CD8-positive, alpha-beta memory T cell (primary cell): ENCODE results near the gene EIF2AK3. TPM values are rescaled to one million over a fixed set of nuclear protein-coding genes. Genes with fewer than 3 reads are reported as not detected.

ENCODE experiments used
- CTCF ChIA-PET: fragments of 350-600 bp; sonication (Branson Sonifier 250); formaldehyde crosslinking; loops from one replicate; lab custom pipeline; 2021; ENCODE audit warnings: antibody characterized with exemption; lab: Charles Lee
- POLR2A ChIA-PET: fragments of 350-600 bp; sonication (Branson Sonifier 250); formaldehyde crosslinking; loops from one replicate; lab custom pipeline; 2021; ENCODE audit warnings: antibody characterized with exemption; lab: Charles Lee
- DNase-seq, 5 donors: peaks; one replicate each; pipeline versions ENCODE4 v3.0.0 to v3.0.0-alpha.2; 2020 to 2022; ENCODE audit warnings: mixed read lengths in 1 of 5
- H3K27ac ChIP-seq: one replicate; pipeline ENCODE4 v1.7.0; 2013; ENCODE audit warnings: low read depth, mild to moderate bottlenecking, low read length, moderate library complexity
- H3K27me3 ChIP-seq: 2 replicates; pipeline ENCODE4 v1.7.0; 2013; ENCODE audit warnings: low read length, mild to moderate bottlenecking; ENCODE audit not compliant: insufficient read depth, poor library complexity, severe bottlenecking
- H3K36me3 ChIP-seq: 2 replicates; pipeline ENCODE4 v1.7.0; 2013; ENCODE audit warnings: mild to moderate bottlenecking, low read length, moderate library complexity; ENCODE audit not compliant: insufficient read depth
- H3K4me1 ChIP-seq: 2 replicates; pipeline ENCODE4 v1.7.0; 2013; ENCODE audit warnings: mild to moderate bottlenecking, low read length, moderate library complexity; ENCODE audit not compliant: insufficient read depth
- H3K4me3 ChIP-seq: 2 replicates; pipeline ENCODE4 v1.7.0; 2013; ENCODE audit warnings: mild to moderate bottlenecking, low read length
- H3K9me3 ChIP-seq: 2 replicates; pipeline ENCODE4 v1.7.0; 2013; ENCODE audit warnings: mild to moderate bottlenecking, low read length
- H3K27ac Mint-ChIP-seq, 8 donors: one replicate each; pipeline ENCODE4 v1.8.0; 2020 to 2021; ENCODE audit warnings: mixed read lengths in 8 of 8, mild to moderate bottlenecking in 6 of 8, inconsistent platforms in 3 of 8, moderate library complexity in 3 of 8
- H3K27me3 Mint-ChIP-seq, 2 donors: one replicate each; pipeline ENCODE4 v1.8.0; 2020 to 2021; ENCODE audit warnings: mixed read lengths in 2 of 2, mild to moderate bottlenecking in 1 of 2, moderate library complexity in 1 of 2
- H3K36me3 Mint-ChIP-seq, 3 donors: one replicate each; pipeline ENCODE4 v1.8.0; 2020 to 2021; ENCODE audit warnings: mixed read lengths in 3 of 3, inconsistent platforms in 1 of 3, mild to moderate bottlenecking in 1 of 3
- H3K4me1 Mint-ChIP-seq, 3 donors: one replicate each; pipeline ENCODE4 v1.8.0; 2020 to 2021; ENCODE audit warnings: mixed read lengths in 3 of 3, inconsistent platforms in 1 of 3, mild to moderate bottlenecking in 1 of 3
- H3K4me3 Mint-ChIP-seq, 7 donors: one replicate each; pipeline ENCODE4 v1.8.0; 2020 to 2021; ENCODE audit warnings: mixed read lengths in 7 of 7, mild to moderate bottlenecking in 6 of 7, moderate library complexity in 4 of 7, inconsistent platforms in 2 of 7
- H3K9me3 Mint-ChIP-seq, 5 donors: one replicate each; pipeline ENCODE4 v1.8.0; 2020 to 2022; ENCODE audit warnings: mixed read lengths in 5 of 5, mild to moderate bottlenecking in 3 of 5, moderate library complexity in 2 of 5, inconsistent platforms in 1 of 5
- polyA plus RNA-seq: library from polyadenylated mRNA; unstranded; fragments of 300-500 nt; fragmentation: Illumina TruSeq; gene quantifications from one replicate; pipeline ENCODE4 v1.2.3, GENCODE V29; 2021
- total RNA-seq, 2 experiments: library from RNA; stranded (reverse); gene quantifications; one replicate each; pipeline ENCODE4 v1.2.3, GENCODE V29; 2021

Gene EIF2AK3
- total and polyA plus RNA-seq, 3 experiments from 2014 or later = 10.2 to 15.0 (median 13.0) TPM

DNA sequence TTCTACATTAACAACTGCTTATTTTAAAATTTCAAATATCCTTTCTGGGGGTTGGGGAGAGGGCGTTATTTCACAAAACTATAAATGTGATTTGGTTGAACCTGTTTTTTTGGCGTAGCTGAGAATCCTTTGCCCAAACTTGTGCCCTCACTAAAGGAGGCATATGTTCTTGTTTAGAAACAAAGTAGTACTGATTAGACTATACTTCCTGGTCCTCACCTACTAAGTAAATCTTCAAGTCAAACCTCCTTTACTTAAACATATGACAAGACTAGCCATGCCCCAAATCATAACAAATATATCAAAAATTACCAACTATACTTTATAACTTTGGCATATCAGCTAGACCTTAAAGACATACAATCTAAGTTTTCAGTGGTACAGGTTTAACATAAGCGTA lies 5.8 kb downstream of the EIF2AK3 start:
- H3K4me1 ChIP-seq = peaks cover 28% of the 10 kb centered on the region
- Mint-ChIP-seq H3K27ac (no peak overlapping the region), H3K4me1 (peaks cover 31 to 44% (median 41%) of the 10 kb centered on the region in 3 donors), H3K27me3 (no peaks in the 10 kb centered on the region), H3K9me3 (no peaks in the 10 kb centered on the region), H3K36me3 (peaks cover 0 to 4% (median 2%) of the 10 kb centered on the region in 3 donors), H3K4me3 (no peak overlapping the region)
- H3K4me3 ChIP-seq = no peak overlapping the region
- no peaks in the 10 kb centered on the region for H3K27me3 ChIP-seq
- H3K27ac ChIP-seq = no peak overlapping the region
- no peak for DNase-seq
- ChIA-PET POLR2A (no interaction called here), CTCF (interaction anchor here (1.3 kb wide), 1 partner anchor 10 kb away, joined by 3 read pairs; no protein-coding TSS in a partner anchor)
- H3K9me3 ChIP-seq = no peaks in the 10 kb centered on the region
- H3K36me3 ChIP-seq = no peaks in the 10 kb centered on the region

DNA sequence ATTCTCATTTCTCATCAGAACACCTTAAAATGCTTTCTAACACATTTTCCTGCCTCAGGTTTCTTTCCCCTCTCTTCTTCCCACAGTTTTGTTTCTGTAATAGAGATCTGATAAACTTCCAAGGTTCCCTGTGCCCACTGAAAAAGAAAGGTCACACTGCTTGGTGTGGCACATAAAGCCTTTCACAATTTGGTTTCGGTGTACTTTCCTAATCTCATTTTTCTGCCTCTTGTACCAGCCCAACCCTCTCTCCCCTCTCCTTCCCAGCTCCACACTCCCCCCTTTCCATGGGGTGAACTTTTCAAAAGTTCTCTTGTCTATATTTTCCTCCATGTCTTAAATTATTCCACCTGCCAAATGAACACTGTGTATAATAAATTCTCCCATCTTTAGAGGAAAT lies 7.2 kb downstream of the EIF2AK3 start:
- CTCF ChIA-PET = no interaction called here
- peaks cover 20% of the 10 kb centered on the region for H3K4me1 ChIP-seq
- H3K9me3 Mint-ChIP-seq = no peaks in the 10 kb centered on the region
- H3K4me3 Mint-ChIP-seq = no peak overlapping the region
- peaks cover 0 to 2% (median 0%) of the 10 kb centered on the region in 3 donors for H3K36me3 Mint-ChIP-seq
- peaks cover 27 to 44% (median 41%) of the 10 kb centered on the region in 3 donors for H3K4me1 Mint-ChIP-seq
- POLR2A ChIA-PET = no interaction called here
- H3K4me3 ChIP-seq = no peak overlapping the region
- H3K27me3 ChIP-seq = no peaks in the 10 kb centered on the region
- no peaks in the 10 kb centered on the region for H3K27me3 Mint-ChIP-seq
- DNase-seq = no peak
- no peaks in the 10 kb centered on the region for H3K9me3 ChIP-seq
- H3K36me3 ChIP-seq = no peaks in the 10 kb centered on the region
- peak overlapping the region in 2 of 8 donors; percentile 47 to 74 for H3K27ac Mint-ChIP-seq
- H3K27ac ChIP-seq = no peak overlapping the region

DNA sequence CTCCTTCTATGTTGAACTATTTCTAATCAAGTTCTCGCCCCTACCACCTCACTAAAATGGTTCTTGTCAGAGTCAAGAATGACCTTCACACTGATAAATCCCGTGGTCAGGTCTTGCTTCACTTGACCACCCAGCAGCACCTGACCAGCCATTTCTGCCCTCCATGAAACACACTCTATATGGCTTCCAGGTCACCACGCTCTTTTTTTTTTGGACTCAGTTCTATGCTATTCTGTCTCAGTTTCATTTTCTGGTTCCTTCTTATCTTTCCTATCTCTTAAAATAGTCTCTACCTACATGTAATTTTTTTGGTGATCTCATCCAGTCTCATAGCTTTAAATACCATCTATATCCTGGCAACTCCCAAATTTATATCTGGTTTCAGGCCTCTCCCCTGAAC lies 11.4 kb downstream of the EIF2AK3 start:
- CTCF ChIA-PET = interaction anchor here (1.5 kb wide), 1 partner anchor 56 kb away, joined by 3 read pairs; no protein-coding TSS in a partner anchor
- POLR2A ChIA-PET = no interaction called here
- Histone ChIP-seq H3K4me1 (peaks cover 5% of the 10 kb centered on the region), H3K27ac (no peak overlapping the region), H3K4me3 (no peak overlapping the region), H3K9me3 (no peaks in the 10 kb centered on the region), H3K27me3 (no peaks in the 10 kb centered on the region), H3K36me3 (peaks cover 3% of the 10 kb centered on the region)
- no peak overlapping the region for H3K27ac Mint-ChIP-seq
- peaks cover 0 to 24% (median 2%) of the 10 kb centered on the region in 3 donors for H3K36me3 Mint-ChIP-seq
- no peaks in the 10 kb centered on the region for H3K27me3 Mint-ChIP-seq
- H3K9me3 Mint-ChIP-seq = no peaks in the 10 kb centered on the region
- DNase-seq = no peak
- peaks cover 24 to 38% (median 36%) of the 10 kb centered on the region in 3 donors for H3K4me1 Mint-ChIP-seq
- no peak overlapping the region for H3K4me3 Mint-ChIP-seq

DNA sequence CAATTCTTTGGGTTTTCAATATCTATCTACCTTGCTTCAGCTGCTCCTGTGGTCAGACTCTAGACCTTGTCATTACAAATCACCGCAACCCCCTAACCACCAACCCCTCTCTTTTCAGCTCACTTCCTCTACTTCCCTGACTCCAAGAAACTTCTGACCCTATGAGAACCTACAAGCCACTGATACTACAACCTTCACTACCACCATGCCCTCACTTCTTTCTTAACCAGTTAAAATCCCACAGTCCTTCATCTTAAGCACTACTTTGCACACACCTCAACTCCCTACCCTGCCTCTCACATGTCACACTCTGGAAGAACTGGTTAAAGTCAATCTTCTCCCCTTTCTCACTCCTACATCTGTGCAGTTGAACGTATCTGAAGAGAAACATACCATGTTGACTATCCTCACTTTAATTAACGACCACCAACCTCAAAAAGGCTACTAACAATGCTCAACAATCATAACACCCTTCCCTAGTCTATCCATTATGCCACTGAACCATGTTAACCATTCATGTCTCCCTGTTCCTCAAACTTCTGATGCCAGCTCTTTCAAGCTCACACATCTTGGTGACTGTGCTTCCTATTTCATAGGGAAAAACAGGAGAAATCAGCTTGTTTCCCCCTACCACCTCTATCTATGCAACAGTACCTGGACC lies 12.6 kb downstream of the EIF2AK3 start:
- Mint-ChIP-seq H3K9me3 (no peaks in the 10 kb centered on the region), H3K4me1 (peaks cover 15 to 26% (median 25%) of the 10 kb centered on the region in 3 donors), H3K36me3 (peaks cover 0 to 29% (median 0%) of the 10 kb centered on the region in 3 donors), H3K4me3 (no peak overlapping the region), H3K27ac (no peak overlapping the region), H3K27me3 (no peaks in the 10 kb centered on the region)
- no peak overlapping the region for H3K4me3 ChIP-seq
- H3K27me3 ChIP-seq = no peaks in the 10 kb centered on the region
- CTCF ChIA-PET = interaction anchor here (1.5 kb wide), 1 partner anchor 57 kb away, joined by 3 read pairs; no protein-coding TSS in a partner anchor
- H3K4me1 ChIP-seq = peaks cover 5% of the 10 kb centered on the region
- H3K9me3 ChIP-seq = no peaks in the 10 kb centered on the region
- DNase-seq = no peak
- no peak overlapping the region for H3K27ac ChIP-seq
- peaks cover 3% of the 10 kb centered on the region for H3K36me3 ChIP-seq
- POLR2A ChIA-PET = no interaction called here

DNA sequence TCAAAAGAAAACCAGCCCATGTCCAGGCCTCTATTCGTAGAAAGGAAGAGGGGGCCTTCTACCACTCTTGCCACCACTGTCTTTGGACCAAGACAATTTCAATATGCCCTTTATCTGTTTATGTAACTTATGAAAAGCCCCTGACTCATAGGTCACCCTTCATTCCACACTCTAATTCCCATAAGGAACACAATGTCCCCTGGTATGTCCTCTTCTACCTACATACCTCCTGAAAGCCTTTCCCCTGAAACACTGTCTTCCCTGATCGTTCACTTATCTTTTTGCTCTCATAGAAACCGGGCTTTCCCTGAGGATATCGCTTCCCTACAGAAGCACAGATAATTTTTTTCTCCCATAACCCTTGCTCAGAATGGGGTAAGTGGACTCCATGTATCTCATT lies 13.3 kb downstream of the EIF2AK3 start:
- POLR2A ChIA-PET = no interaction called here
- Histone ChIP-seq H3K4me3 (no peak overlapping the region), H3K27ac (no peak overlapping the region), H3K4me1 (peaks cover 5% of the 10 kb centered on the region), H3K9me3 (no peaks in the 10 kb centered on the region), H3K36me3 (peaks cover 3% of the 10 kb centered on the region), H3K27me3 (no peaks in the 10 kb centered on the region)
- Mint-ChIP-seq H3K27ac (no peak overlapping the region), H3K27me3 (no peaks in the 10 kb centered on the region), H3K9me3 (no peaks in the 10 kb centered on the region), H3K36me3 (peaks cover 0 to 33% (median 3%) of the 10 kb centered on the region in 3 donors), H3K4me1 (peaks cover 14 to 21% (median 20%) of the 10 kb centered on the region in 3 donors), H3K4me3 (no peak overlapping the region)
- CTCF ChIA-PET = no interaction called here
- no peak for DNase-seq

DNA sequence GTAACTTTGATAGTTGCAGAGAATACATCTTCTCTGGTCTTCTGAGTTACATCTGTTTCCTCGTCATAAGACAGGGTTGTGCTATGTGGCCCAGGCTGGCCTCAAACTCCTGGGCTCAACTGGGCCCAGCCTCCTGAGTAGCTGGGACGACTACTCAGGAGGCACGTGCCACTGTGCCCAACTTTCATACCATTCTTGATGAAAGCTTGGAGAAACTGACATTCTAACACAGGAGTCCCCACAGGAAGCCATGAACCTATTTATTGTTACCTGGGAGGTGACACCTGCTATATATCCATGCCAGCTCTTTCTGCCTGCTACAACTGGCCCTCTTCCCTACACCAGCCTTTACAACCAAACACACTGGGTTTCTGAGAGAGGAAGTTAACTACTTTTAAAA lies 19.1 kb downstream of the EIF2AK3 start:
- Histone ChIP-seq H3K4me3 (no peak overlapping the region), H3K27me3 (no peaks in the 10 kb centered on the region), H3K9me3 (no peaks in the 10 kb centered on the region), H3K36me3 (no peaks in the 10 kb centered on the region), H3K27ac (no peak overlapping the region), H3K4me1 (no peaks in the 10 kb centered on the region)
- no peaks in the 10 kb centered on the region for H3K9me3 Mint-ChIP-seq
- peaks cover 0 to 35% (median 3%) of the 10 kb centered on the region in 3 donors for H3K36me3 Mint-ChIP-seq
- no peak overlapping the region for H3K4me3 Mint-ChIP-seq
- no peaks in the 10 kb centered on the region for H3K27me3 Mint-ChIP-seq
- ChIA-PET POLR2A (no interaction called here), CTCF (no interaction called here)
- peak overlapping the region in 1 of 8 donors; percentile 50 for H3K27ac Mint-ChIP-seq
- H3K4me1 Mint-ChIP-seq = peaks cover 9 to 18% (median 17%) of the 10 kb centered on the region in 3 donors
- DNase-seq = no peak

DNA sequence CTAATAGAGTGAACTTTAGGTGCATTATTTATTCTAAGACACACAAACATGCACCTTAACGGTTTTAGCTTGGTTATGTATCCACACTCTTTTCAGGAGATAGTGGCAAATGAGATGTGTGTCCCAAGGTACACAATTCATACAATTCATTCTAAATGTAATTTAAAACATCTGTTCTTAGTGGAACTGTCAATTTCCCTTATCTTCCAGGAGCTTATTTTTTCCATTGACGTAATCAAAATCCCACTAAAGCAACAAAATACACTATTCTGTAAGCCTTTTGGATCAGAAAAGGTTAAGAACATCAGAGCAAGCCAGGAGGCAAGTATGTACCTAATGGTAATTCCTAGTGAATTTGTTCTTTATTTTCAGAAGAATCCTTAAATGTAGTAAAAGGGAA lies 19.8 kb downstream of the EIF2AK3 start:
- Mint-ChIP-seq H3K36me3 (peaks cover 0 to 29% (median 3%) of the 10 kb centered on the region in 3 donors), H3K4me3 (no peak overlapping the region), H3K27ac (no peak overlapping the region), H3K27me3 (no peaks in the 10 kb centered on the region), H3K9me3 (no peaks in the 10 kb centered on the region), H3K4me1 (peaks cover 13 to 26% (median 24%) of the 10 kb centered on the region in 3 donors)
- Histone ChIP-seq H3K4me3 (no peak overlapping the region), H3K27me3 (no peaks in the 10 kb centered on the region), H3K9me3 (no peaks in the 10 kb centered on the region), H3K27ac (no peak overlapping the region), H3K36me3 (no peaks in the 10 kb centered on the region), H3K4me1 (no peaks in the 10 kb centered on the region)
- DNase-seq = no peak
- CTCF ChIA-PET = no interaction called here
- POLR2A ChIA-PET = no interaction called here

DNA sequence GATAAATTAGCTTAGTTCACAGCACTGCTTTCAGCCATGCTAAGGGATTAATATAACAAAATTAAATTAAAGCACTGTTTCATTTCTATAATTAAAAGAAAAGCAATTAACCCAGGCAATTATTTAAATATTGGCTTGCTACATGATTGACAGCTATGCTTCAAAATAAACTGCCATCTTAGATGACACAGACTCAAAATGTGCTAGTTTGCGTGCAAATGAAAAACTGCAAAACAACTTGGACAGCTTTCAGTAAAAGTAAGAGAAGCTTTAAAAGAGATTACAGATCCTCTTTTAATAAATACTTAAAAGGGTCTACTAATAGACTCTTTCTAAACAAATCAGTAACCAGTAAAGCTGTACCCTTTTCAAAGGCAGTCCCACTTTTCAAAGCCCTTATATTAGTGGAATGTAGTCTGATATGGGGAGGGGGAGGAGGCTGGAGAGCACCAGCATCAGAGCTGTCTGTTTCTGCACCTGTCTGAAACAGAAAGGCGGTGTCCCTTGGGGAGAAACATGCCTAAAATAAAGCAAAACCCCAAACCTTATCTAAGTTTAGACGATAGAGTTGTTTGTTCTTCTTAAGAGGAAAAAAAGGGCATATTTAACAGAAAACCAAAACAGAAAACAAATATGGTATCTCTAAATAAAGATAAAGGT lies 20.8 kb downstream of the EIF2AK3 start:
- no peak overlapping the region for H3K4me3 ChIP-seq
- H3K4me1 ChIP-seq = no peaks in the 10 kb centered on the region
- no peak for DNase-seq
- no peak overlapping the region for H3K27ac ChIP-seq
- no peaks in the 10 kb centered on the region for H3K27me3 Mint-ChIP-seq
- no peaks in the 10 kb centered on the region for H3K27me3 ChIP-seq
- peaks cover 16 to 31% (median 30%) of the 10 kb centered on the region in 3 donors for H3K4me1 Mint-ChIP-seq
- peaks cover 0 to 21% (median 5%) of the 10 kb centered on the region in 3 donors for H3K36me3 Mint-ChIP-seq
- H3K9me3 Mint-ChIP-seq = no peaks in the 10 kb centered on the region
- CTCF ChIA-PET = no interaction called here
- peak overlapping the region in 1 of 8 donors; percentile 14 for H3K27ac Mint-ChIP-seq
- no peaks in the 10 kb centered on the region for H3K36me3 ChIP-seq
- H3K4me3 Mint-ChIP-seq = no peak overlapping the region
- POLR2A ChIA-PET = no interaction called here
- no peaks in the 10 kb centered on the region for H3K9me3 ChIP-seq
